Suprapubic skin (tissue), 4 donors: Measurements from ENCODE around the gene TMEM81. TPM values are rescaled to one million over a fixed set of nuclear protein-coding genes. Genes with fewer than 3 reads are reported as not detected.

Experiments
- DNase-seq, 2 donors: peaks; one replicate each; pipeline ENCODE4 v3.0.0-alpha.2; 2019; ENCODE audit warnings: low spot score in 2 of 2
- H3K27ac ChIP-seq: fragments of 200-600 bp; sonication (generic); one replicate; pipeline ENCODE4 v1.5.1; 2019
- H3K27me3 ChIP-seq: fragments of 200-600 bp; sonication (generic); one replicate; pipeline ENCODE4 v1.5.1; 2019
- H3K36me3 ChIP-seq: fragments of 200-600 bp; sonication (generic); one replicate; pipeline ENCODE4 v1.5.1; 2019
- H3K4me1 ChIP-seq: fragments of 200-600 bp; sonication (generic); one replicate; pipeline ENCODE4 v1.5.1; 2019
- H3K4me3 ChIP-seq: fragments of 200-600 bp; sonication (generic); one replicate; pipeline ENCODE4 v1.5.1; 2019; ENCODE audit warnings: mild to moderate bottlenecking
- H3K9me3 ChIP-seq: fragments of 200-600 bp; sonication (generic); one replicate; pipeline ENCODE4 v1.5.1; 2019
- CTCF ChIP-seq, 2 donors: fragments of 200-600 bp in 1 of 2; fragments of 450-650 bp in 1 of 2; sonication (generic) in 1 of 2; IDR thresholded peaks; one replicate each; pipeline ENCODE4 v1.5.1; 2016 to 2019; ENCODE audit warnings: antibody characterized with exemption in 2 of 2, mild to moderate bottlenecking in 1 of 2, moderate library complexity in 1 of 2
- EP300 ChIP-seq: sonication (generic); formaldehyde crosslinking; IDR thresholded peaks from one replicate; pipeline ENCODE4 v1.6.1; 2017; ENCODE audit warnings: antibody characterized with exemption
- POLR2A ChIP-seq, 2 donors: fragments of 450-650 bp; IDR thresholded peaks; one replicate each; pipeline ENCODE4 v1.6.1; 2017; ENCODE audit warnings: antibody characterized with exemption in 2 of 2, mild to moderate bottlenecking in 2 of 2, moderate library complexity in 2 of 2
- POLR2AphosphoS5 ChIP-seq, 3 donors: sonication (generic); formaldehyde crosslinking; IDR thresholded peaks; one replicate each; pipeline ENCODE4 v1.6.1; 2017; ENCODE audit warnings: antibody characterized with exemption in 3 of 3
- WGBS: methylation state at CpG from one replicate; pipeline ENCODE4 v1.1.5; 2018; 5-methylcytosine and 5-hydroxymethylcytosine counted together
- total RNA-seq, 4 donors: library from RNA; depleted of rRNA; stranded (reverse); fragments of >200 nt; gene quantifications; one replicate each; pipeline ENCODE4 v1.1.0, GENCODE V29; 2016

Gene TMEM81
- total RNA-seq, 4 donors from 2014 or later, result 0.76 to 4.7 (median 2.8) TPM

GRCh38 chr1:205098242-205098641 lies 14.0 kb upstream of the TMEM81 start:
- DNase-seq, result no peak
- Histone ChIP-seq H3K4me1 (no peaks in the 10 kb centered on the region), H3K9me3 (no peaks in the 10 kb centered on the region), H3K4me3 (no peak overlapping the region), H3K27ac (no peak overlapping the region), H3K27me3 (no peaks in the 10 kb centered on the region), H3K36me3 (peaks cover 93% of the 10 kb centered on the region)
- no peak for TF ChIP-seq POLR2A (IDR thresholded peaks at IDR 0.05)
- no peak for TF ChIP-seq EP300
- no peak for TF ChIP-seq POLR2AphosphoS5 (IDR thresholded peaks at IDR 0.05)
- no peak for TF ChIP-seq CTCF (IDR thresholded peaks at IDR 0.05)

GRCh38 chr1:205095422-205095821 lies 11.2 kb upstream of the TMEM81 start:
- TF ChIP-seq CTCF (IDR thresholded peaks at IDR 0.05) (no peak), EP300 (no peak), POLR2A (IDR thresholded peaks at IDR 0.05) (no peak), POLR2AphosphoS5 (IDR thresholded peaks at IDR 0.05) (no peak)
- Histone ChIP-seq H3K9me3 (no peaks in the 10 kb centered on the region), H3K27ac (no peak overlapping the region), H3K27me3 (no peaks in the 10 kb centered on the region), H3K36me3 (peaks cover 88% of the 10 kb centered on the region), H3K4me3 (no peak overlapping the region), H3K4me1 (peaks cover 10% of the 10 kb centered on the region)
- no peak for DNase-seq

- Histone ChIP-seq H3K4me1 (peaks cover 10% of the 10 kb centered on the region), H3K4me3 (no peak overlapping the region), H3K9me3 (no peaks in the 10 kb centered on the region), H3K36me3 (peaks cover 79% of the 10 kb centered on the region), H3K27ac (peak overlapping the region; percentile 34), H3K27me3 (no peaks in the 10 kb centered on the region)
- no peak for TF ChIP-seq EP300
- no peak for TF ChIP-seq POLR2A (IDR thresholded peaks at IDR 0.05)
- no peak for TF ChIP-seq POLR2AphosphoS5 (IDR thresholded peaks at IDR 0.05)
- TF ChIP-seq CTCF (IDR thresholded peaks at IDR 0.05), result no peak
- no peak for DNase-seq
- 55% methylated on average over 4 of the region's 4 CpGs for WGBS
These were observed 6.9 kb upstream of the TMEM81 start for GRCh38 chr1:205091043-205091740.

GRCh38 chr1:205088341-205088740 lies 4.1 kb upstream of the TMEM81 start:
- H3K9me3 ChIP-seq, result no peaks in the 10 kb centered on the region
- peaks cover 10% of the 10 kb centered on the region for H3K4me1 ChIP-seq
- no peaks in the 10 kb centered on the region for H3K27me3 ChIP-seq
- no peak overlapping the region for H3K4me3 ChIP-seq
- peaks cover 79% of the 10 kb centered on the region for H3K36me3 ChIP-seq
- no peak overlapping the region for H3K27ac ChIP-seq
- no peak for TF ChIP-seq CTCF (IDR thresholded peaks at IDR 0.05)
- TF ChIP-seq POLR2A (IDR thresholded peaks at IDR 0.05), result no peak
- no peak for DNase-seq
- WGBS, result 87% methylated on average over 3 of the region's 3 CpGs

- WGBS, result 86% methylated on average over 4 of the region's 4 CpGs
- no peak for DNase-seq
- no peak overlapping the region for H3K27ac ChIP-seq
- no peak overlapping the region for H3K4me3 ChIP-seq
- H3K36me3 ChIP-seq, result peaks cover 33% of the 10 kb centered on the region
- H3K9me3 ChIP-seq, result no peaks in the 10 kb centered on the region
- peaks cover 10% of the 10 kb centered on the region for H3K4me1 ChIP-seq
- TF ChIP-seq CTCF (IDR thresholded peaks at IDR 0.05) (no peak), EP300 (no peak), POLR2A (IDR thresholded peaks at IDR 0.05) (no peak), POLR2AphosphoS5 (IDR thresholded peaks at IDR 0.05) (no peak)
- no peaks in the 10 kb centered on the region for H3K27me3 ChIP-seq
These were observed 1.8 kb downstream of the TMEM81 start for GRCh38 chr1:205082431-205082830.
